HG02852 (cell line): ENCODE data around the gene IL26.
"Not testable (repeated sequence)": the region's sequence is repeated elsewhere in the genome, so short reads cannot be mapped to it uniquely, and the experiment has no call there.

ENCODE experiments used
- ATAC-seq: cut with Tn5 transposase; IDR thresholded peaks from one replicate; pipeline ENCODE4 v1.9.1; 2021; ENCODE audit warnings: mild to moderate bottlenecking, moderate library complexity; ENCODE audit not compliant: unreplicated experiment

The IL26 gene

DNA sequence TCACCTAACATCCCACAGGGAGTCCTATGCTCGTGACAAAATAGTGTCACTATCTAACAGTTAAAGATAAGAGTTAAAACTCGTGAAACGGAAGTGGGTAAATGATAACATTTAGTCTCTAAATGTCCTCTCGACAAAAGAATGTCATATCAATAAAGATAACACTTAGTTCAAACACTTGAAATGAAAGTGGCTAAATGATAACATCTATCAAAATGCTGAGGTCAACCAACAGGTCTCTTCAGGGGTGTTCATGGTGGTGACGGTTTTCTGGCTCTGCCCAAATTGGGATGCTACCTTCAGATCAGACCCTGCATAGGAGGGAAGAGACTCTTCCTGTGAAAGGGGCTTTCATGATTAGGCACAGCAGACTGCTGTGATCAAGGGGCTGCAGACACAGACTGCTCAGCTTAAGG is 22.1 kb downstream of the IL26 start:
- ATAC-seq, result no peak

DNA sequence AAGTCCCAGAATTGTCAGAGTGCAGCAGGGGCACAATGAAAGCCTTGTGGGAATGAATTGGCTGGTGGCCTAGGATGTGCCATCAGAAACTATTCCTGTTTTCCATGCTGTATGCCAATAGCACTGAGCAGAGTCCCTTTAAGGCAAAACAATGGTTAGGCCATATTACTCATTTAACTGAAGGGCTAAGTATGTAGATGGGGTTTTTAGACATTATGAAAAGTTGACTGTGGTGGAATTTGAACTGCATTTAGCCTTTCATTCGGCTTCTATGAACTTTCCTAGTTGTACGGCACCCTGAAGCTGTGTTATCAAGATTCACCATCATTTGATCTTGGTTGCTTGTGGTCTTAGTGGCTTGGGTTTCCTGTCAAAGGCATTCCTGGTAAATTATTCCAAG is 24.8 kb downstream of the IL26 start:
- no peak for ATAC-seq

DNA sequence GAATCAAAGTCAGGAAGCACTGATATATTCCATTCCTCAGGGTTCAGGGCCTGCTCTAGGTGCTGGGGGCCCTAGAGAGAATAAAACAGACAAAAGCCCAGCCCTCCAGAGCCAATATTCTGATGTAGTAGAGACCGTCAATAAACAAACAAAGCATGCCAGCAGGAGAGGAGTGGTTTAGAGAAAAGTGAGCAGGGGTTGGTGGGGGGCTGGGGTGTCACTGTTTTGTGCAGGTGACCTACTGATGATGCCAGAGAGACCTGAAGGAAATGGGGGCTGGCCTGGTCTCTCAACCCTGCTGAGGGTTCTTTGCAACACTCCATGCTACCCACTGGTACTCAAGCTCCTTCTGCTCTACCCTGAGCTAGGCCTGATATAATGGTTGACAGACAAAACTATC is 26.5 kb downstream of the IL26 start:
- ATAC-seq, result no peak

DNA sequence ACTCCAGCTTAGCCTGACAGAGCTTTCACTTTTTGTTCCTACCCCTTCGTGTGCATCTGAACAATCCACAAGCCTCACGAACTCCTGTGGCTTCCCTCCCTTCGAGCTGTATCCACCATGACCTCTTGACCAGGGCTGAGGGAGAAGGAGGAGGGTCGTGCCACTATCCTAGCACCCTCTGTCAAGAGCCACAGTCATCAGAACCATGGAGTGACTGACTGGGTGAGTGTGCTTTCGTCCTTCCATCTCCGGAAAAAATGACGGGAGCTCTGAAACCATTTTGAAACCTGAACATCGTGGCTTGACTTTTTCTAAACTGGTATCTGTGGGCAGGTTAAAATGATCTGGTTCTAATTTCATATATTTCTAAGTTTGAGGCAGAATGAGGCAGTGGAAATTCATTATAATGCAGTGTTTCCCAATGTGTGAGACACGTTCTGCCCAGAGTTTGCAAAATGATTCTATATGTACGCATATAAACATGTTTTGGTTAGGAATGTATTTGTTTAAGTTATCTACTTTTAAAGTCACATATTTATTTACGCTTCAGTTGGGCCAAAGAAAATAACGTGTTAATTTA is 27.0 kb downstream of the IL26 start:
- ATAC-seq, result no peak

DNA sequence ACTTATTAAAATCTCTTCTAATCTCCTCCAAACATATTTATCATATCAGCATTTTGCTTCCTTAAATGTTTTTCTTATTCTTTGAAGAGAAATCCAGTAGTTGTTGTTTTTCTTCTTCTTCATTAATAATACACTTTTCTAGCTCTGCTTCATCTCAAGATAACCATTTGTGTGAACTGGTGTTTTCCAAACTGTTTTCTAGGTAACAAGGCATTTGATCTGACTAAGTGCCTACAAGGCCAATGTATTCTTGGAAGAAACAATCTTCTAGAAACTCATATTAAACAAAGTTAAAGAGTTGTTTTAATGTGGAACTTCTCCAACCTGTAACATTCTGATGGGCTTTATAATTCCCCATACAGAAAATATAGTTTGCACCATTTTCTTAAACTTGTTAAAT is 35.3 kb downstream of the IL26 start:
- no peak for ATAC-seq

DNA sequence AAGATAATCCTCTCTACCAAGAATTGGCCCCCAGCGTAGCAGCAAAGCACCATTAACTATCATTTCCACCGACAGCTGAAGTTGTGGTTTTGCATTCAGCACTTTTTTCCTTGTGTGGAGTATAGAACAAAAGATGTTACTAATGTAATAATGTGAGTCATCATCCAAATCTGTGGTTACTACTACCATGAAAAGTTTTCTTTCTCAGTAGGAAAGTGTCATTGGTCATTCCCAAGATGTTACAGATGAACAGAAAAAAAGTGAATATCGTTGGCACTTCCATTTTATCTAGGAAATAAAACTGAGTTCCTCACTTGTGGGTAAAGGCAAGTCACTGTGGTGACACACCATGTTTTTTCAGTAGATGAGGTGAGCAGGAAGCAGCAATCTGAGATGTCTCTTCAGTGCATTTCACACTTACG is 35.8 kb downstream of the IL26 start:
- ATAC-seq, result no peak

DNA sequence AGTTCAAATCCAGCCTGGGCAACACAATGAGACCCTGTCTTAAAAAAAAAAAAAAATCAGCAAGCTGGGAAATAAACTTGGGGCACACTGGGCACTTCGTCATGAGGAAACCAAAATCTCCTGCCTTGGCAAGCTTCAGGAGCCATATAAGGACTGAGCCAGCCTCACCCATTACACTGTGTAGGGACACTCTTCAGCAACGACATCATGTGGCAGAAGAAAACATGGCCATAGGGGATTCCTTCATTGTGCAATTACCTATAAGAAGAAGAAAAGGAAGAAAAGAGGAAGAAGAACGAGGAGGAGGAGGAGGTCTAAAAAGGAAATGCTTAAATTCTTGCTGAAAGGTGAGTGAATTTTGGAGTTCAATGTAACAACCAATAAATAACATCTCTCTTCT is 40.0 kb downstream of the IL26 start:
- ATAC-seq, result no peak

DNA sequence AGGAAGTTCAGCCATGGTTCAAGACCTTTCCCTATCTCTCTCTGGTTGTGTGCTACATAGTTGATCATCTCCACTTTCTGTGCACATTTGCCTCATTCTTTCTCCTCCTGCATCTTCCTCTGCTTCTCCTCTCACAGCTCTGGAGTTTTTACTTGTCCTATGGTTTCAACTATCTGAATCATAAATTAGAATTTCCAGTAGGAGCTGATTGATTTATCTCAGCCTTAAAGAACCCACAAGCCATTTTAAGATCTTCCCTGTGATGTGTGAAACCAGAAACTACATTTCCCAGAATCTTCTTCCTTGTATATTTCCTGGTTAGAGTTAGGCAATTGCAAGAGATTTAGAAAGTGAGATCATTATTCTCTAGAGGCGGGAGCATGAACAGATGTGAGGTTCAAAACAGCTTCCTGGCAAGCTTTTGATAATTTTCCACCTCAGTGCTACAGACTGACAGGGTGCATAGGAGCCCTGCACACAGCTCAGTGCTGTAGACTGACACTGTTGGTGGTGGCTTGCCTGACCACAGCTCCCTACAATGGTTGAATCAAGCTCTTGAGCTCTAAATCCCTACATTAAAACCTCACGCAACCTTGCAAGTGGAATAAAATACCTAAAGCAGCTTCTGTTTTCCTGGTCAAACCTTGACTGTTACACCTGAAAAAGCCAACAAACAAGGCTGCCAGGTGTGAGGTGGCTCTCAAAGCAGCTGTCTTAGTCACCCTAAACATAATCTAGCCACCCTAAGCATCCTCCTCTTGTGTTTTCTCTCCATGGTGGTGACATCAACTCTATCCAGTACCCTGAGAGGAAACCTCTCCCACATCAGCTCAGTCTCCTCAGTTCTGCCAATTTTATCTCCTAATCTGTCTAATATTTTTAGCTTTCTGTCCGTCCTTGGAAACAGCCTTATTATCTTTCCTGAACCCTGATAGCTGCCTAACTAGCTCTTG is 44.5 kb downstream of the IL26 start:
- no peak for ATAC-seq

DNA sequence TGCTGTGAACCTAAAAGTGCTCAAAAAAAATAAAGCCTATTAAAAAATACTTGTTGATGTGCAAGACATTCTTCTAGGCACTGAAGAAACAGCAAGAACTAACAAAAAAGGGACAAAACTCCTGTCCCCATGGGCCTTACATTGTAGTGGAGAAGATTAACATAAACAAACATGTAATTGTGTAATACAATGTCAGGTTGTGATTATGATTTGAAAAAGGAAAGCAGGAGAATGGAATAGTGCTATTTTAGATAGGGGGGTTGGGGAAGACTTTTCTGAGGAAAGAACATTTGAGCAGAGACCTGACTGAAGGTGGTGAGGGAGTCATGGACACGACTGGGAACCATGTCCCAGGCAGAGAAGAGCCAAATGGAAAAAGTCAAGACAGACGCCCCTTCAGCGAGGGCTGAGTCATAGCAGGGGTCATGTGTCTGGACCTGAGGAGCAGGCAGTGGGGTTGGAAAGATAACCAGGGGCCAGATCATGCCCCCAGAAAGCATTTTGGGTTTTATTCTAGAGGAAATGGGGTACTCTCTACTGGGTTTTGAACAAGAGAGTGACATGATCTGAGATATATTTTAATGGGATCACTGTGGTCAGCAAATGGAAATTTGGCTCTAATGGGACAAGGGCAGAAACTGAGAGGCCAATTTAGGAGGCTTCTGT is 46.7 kb downstream of the IL26 start:
- no peak for ATAC-seq

DNA sequence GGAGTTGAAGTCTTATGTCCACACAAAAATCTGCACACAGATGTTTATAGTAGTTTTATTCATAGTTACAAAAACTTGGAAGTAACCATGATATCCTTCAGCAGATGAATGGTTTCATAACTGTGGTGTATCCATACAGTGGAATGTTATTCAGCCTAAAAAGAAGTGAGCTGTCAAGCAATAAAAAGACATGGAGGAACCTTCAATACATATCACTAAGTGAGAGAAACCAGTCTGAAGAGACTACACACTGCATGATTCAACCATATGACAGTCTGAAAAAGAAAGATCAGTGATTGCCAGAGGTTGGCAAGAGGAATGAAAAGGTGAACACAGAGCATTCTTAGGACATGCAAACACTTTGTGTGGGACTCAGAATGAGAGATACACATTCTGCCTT is 47.4 kb downstream of the IL26 start:
- ATAC-seq, result no peak

DNA sequence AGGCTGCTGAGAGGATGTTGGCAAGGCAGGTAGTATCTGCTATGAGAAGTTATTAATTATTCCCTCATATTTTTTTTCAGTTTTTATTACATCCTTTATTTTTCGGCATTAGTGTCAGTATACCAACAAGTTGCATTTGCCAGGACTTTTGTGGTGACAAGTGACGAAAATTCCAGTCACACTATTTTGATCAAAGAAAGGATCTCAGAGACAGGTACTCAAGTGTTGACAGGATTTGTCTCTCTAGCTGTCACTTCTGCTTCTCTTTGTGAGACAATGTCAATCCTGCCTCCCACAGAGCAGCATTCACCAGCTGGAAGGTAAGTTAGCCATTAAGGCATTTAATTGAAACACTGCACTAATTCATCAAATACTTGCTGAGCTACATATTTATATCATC is 48.0 kb downstream of the IL26 start:
- no peak for ATAC-seq

DNA sequence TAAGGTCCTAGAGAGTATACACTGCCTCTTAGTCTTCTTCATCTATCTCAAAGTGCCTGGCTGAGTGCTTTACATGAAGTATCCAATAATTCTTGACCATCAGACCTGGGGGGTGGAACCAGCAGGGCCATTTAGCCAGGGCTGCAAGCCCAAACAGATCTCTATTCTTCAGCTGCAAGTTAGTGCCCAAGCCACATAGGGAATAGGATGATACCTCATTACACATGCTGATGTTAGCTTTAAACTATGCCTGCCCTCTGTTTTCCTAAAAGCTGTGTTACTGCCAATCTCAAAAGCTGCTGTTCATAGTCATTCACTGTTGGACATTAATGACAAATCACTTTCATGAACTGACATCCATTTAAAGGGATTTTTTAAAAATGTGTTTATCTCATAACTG is 49.4 kb downstream of the IL26 start:
- ATAC-seq, result no peak

DNA sequence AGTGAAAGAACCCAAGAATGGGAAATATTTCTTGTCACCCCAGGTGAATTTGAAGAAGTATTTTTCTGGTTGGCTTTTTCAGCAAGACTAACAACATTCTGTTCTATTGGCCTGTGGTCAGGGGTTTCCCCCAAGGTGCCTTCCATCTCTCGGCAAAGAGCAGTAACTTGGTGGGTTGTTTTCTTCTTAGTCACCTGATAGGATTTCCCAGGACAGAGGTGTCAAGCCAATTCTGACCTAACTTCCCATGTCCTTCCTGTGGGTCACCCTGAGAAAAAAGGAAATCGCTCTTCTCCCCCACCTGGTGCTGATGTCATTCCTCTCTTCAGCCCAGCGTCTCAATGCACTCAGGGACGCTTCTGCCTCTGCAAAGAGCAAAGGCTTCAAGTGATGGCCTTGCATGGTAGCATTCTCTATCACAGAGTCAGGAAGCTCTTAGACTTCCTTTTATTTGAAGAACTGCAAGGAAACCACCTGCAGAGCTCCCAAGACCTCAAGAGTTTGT is 50.0 kb downstream of the IL26 start:
- peak; percentile 89 for ATAC-seq

DNA sequence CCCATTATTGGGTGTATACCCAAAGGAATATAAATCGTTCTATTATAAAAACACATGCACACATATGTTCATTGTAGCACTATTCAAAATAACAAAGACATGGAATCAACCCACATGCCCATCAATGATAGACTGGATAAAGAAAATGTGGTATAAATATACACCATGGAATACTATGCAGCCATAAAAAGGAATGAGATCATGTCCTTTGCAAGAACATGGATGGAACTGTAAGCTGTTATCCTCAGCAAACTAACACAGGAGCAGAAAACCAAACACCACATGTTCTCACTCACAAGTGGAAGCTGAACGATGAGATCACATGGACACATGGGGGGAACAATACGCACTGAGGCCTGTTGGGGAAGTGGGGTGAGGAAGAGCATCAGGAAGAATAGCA is 50.8 kb downstream of the IL26 start:
- not testable (repeated sequence) for ATAC-seq

DNA sequence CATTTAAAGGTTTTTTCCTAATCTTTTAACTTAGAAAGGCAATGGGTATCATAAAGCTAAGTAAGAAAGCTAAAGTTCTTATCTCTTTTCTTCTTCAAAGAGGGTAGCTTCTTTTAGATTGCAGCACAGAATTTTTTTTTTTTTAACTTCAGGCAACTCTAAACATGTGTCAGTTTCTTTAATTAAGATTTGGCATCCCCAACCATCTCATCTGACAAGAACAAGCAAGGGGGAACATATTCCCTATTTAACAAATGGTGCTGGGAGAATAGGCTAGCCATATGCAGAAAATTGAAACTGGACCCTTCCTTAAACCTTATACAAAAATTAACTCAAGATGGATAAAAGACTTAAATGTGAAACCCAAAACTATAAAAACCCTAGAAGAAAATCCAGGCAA is 51.8 kb downstream of the IL26 start:
- ATAC-seq, result no peak

DNA sequence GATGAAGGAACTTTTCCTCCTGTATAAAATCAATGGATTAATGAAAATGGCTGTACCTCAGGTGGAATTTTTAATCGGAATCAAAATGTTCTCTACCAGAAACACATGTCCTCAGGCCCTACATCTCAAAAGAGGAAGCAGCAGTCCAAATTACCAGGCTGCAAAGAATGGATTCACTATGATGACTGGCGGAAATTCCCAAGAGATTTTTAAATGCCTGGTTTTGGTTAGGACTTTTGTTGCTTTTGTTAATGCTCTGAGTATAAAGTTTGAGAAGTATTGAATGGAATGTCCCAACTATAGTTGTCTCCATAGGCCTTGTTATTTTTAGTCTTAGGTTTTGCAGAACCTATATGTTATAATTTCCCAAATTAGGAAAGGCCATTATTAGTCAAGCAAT is 54.9 kb downstream of the IL26 start:
- no peak for ATAC-seq

DNA sequence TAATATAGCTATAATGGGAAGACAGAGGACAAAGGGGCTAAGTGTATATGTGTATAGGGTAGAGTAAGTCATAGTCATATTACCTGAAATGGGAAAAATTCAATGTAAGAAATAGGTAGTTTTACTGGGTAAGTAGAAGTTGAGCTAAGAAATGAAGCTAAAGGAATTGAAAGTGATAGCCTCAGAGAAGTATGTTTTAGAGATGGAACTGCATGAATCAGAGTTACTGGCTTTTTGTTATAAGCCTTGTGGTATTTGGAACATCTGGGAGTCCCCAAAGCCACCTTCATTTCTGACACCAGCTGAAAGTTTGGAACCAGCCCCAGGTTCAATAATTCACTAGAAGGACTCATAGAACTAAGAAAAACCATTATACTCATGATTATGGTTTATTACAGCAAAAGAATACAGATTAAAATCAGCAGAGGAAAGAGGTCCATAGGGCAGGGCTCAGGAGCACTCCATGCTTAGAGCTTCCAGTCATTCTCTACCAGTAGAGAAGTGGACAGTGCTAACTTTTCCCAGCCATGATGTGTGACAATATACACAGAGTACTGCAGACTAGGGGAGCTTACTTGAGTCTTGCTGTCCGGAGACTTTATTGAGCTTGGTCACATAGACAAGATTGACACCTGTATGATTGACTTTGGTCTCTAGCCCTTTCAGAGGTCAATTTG is 56.3 kb downstream of the IL26 start:
- ATAC-seq, result no peak

DNA sequence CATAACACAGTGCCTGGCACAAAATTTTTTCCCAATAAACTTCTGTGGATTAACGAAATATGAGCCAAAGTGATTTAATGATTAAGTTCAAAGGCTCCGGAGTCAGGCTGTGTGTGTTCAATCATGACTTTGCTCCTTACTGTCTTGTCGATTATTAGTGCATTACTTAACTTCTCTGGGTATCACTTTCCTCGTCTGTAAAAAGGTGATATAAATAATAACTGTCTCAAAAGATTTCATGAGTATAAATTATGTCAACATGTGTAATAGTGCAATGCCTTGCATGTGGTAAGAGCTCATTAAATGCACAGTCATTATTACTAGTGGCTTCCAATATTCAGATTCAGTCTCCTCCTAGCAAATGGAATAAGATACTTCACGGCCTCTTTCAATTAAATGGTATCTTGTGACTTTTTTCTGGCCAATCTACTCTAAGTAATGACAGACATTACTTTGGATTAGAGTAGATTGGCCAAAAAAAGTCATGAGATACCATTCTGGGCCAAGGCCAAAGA is 59.2 kb downstream of the IL26 start:
- no peak for ATAC-seq

DNA sequence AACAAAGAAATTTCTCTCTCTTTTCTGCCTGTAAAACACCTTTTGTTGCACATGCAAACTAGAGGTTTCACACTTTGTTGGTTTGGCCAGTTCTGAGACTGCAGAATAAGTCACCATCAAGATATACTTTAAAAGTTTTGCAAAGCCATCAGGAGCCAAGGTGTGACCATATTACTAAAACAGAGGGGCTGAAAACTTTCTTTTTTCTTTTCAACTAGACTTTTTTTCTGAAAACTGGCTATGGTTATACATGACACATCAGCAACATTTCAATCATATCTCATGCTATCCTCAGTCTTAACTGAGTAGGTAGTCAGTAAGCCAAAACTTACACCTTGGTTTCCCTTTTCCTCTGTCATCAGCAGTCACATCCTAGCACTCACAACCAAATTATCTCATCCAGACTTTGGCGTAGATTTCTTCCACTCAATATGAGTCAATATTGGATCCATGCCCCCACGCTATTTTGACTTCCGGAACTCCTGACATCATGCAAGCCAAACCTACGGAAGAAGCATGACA is 62.0 kb downstream of the IL26 start:
- ATAC-seq, result peak; percentile 79

DNA sequence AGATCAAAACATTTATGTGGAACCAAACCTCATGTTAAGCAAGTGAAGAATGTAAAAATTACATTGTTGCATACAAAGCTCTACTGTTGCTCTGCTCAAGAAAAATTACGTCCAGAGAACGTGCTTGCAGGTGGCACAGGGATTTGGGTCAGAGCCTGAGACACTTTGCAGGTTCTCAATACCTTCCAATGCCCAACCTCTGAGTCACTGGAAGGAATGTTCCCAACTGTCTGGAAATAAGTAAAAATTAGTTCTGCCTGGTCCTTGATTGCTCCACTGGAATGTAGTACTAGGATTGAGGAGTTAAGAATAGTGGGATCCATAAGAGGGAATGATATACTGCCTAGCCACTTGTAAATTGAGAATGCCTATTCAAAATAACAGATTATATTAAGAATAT is 63.2 kb downstream of the IL26 start:
- no peak for ATAC-seq
